GM12878 (cell line): ENCODE measurements around the gene CHCHD1. TPM values are rescaled to one million over a fixed set of nuclear protein-coding genes. Genes with fewer than 3 reads are reported as not detected.

Source experiments
- ATAC-seq: fragments of 200-7000 bp; cut with Tn5 transposase; 3 replicates; pipeline ENCODE4 v1.9.1; 2020; ENCODE audit warnings: mild to moderate bottlenecking, moderate library complexity
- BruUV-seq: library from RNA; stranded (reverse); fragments of 400-500 nt; replicated peaks from 2 replicates; lab custom pipeline; 2021; lab: Mats Ljungman, UMichigan
- CTCF ChIA-PET: fragments of 300-600 bp; sonication (Branson Sonifier 250); formaldehyde crosslinking; extraction: SDS; loops from one replicate; lab custom pipeline; 2021; ENCODE audit warnings: inconsistent platforms; lab: Yijun Ruan, JAX
- POLR2A ChIA-PET: fragments of 350-600 bp; formaldehyde crosslinking; extraction: SDS; loops from one replicate; lab custom pipeline; 2021; ENCODE audit warnings: inconsistent platforms; lab: Charles Lee
- RAD21 ChIA-PET: fragments of 300-600 bp; sonication (Branson Sonifier 250); formaldehyde crosslinking; loops from one replicate; lab custom pipeline; 2023; ENCODE audit warnings: antibody characterized with exemption; ENCODE audit not compliant: unreplicated experiment; lab: Charles Lee
- SMC1A ChIA-PET: fragments of 300-600 bp; sonication (Branson Sonifier 250); formaldehyde crosslinking; loops from one replicate; lab custom pipeline; 2023; ENCODE audit not compliant: unreplicated experiment, uncharacterized antibody; lab: Charles Lee
- DNase-seq: peaks from one replicate; pipeline ENCODE4 v3.0.0-alpha.2; 2011; ENCODE audit warnings: low read depth, low spot score
- FAIRE-seq: peaks from 3 replicates; lab custom pipeline; 2011; peaks lifted over from hg19 to GRCh38; lab: Jason Lieb, UNC
- H2AFZ ChIP-seq: 2 replicates; pipeline ENCODE4 v1.6.0; 2011; ENCODE audit warnings: low read depth, low read length, control low read depth; ENCODE audit not compliant: control insufficient read depth
- H3K27ac ChIP-seq: 2 replicates; pipeline ENCODE4 v1.5.1; 2011; ENCODE audit warnings: control low read depth; ENCODE audit not compliant: control insufficient read depth, insufficient read depth
- H3K27me3 ChIP-seq, 2 experiments: replicated peaks in 1 of 2; 2 replicates each; pipeline versions ENCODE4 v1.6.0 to v1.6.1; 2011; ENCODE audit warnings: low read length in 1 of 2; ENCODE audit not compliant: control insufficient read depth in 2 of 2, insufficient read depth in 2 of 2
- H3K36me3 ChIP-seq, 2 experiments: 2 replicates each; pipeline ENCODE4 v1.5.1; 2011; ENCODE audit warnings: low read length in 1 of 2; ENCODE audit not compliant: control insufficient read depth in 2 of 2, insufficient read depth in 2 of 2
- H3K4me1 ChIP-seq: 2 replicates; pipeline ENCODE4 v1.6.1; 2011; ENCODE audit warnings: mild to moderate bottlenecking, low read length, moderate library complexity, mixed read lengths; ENCODE audit not compliant: control insufficient read depth, insufficient read depth
- H3K4me2 ChIP-seq: 2 replicates; pipeline ENCODE4 v1.6.0; 2011; ENCODE audit warnings: control low read depth; ENCODE audit not compliant: control insufficient read depth, insufficient read depth
- H3K4me3 ChIP-seq: fragments of 200-600 bp; sonication (generic); 2 replicates; pipeline ENCODE4 v1.5.1; 2016
- H3K79me2 ChIP-seq: 2 replicates; pipeline ENCODE4 v1.6.0; 2011; ENCODE audit warnings: low read length; ENCODE audit not compliant: control insufficient read depth, insufficient read depth
- H3K9ac ChIP-seq: 2 replicates; pipeline ENCODE4 v1.8.0; 2011; ENCODE audit warnings: low read length, control low read depth, mixed read lengths; ENCODE audit not compliant: control insufficient read depth, insufficient read depth
- H3K9me3 ChIP-seq: replicated peaks from 3 replicates; pipeline ENCODE4 v1.5.1; 2011; ENCODE audit warnings: mild to moderate bottlenecking, low read length; ENCODE audit not compliant: control insufficient read depth, insufficient read depth
- H4K20me1 ChIP-seq: 2 replicates; pipeline ENCODE4 v1.6.0; 2011; ENCODE audit not compliant: control insufficient read depth, insufficient read depth
- HDAC6 ChIP-seq: fragments of 200-600 bp; sonication (generic); IDR thresholded peaks from one replicate; pipeline ENCODE4 v1.8.0; 2017; ENCODE audit warnings: antibody characterized with exemption; ENCODE audit not compliant: unreplicated experiment
- NFYA ChIP-seq: IDR thresholded peaks from 2 replicates; pipeline ENCODE4 v1.6.1; 2011; ENCODE audit warnings: low read depth, mild to moderate bottlenecking, low read length, improper control_type of control experiment, borderline replicate concordance
- POLR2AphosphoS2 ChIP-seq: IDR thresholded peaks from 2 replicates; pipeline ENCODE4 v1.6.1; 2011; ENCODE audit warnings: low read depth, mild to moderate bottlenecking, low read length, improper control_type of control experiment, moderate library complexity
- ZNF24 ChIP-seq: fragments of 450-650 bp; IDR thresholded peaks from 2 replicates; pipeline ENCODE4 v1.6.1; 2017; ENCODE audit warnings: antibody characterized with exemption, mild to moderate bottlenecking
- WGBS: methylation state at CpG from one replicate; pipeline ENCODE4 v1.1.6; 2016; ENCODE audit warnings: low lambda C conversion rate; ENCODE audit not compliant: insufficient replicate concordance, insufficient coverage; ENCODE audit errors: missing lambda C conversion rate; 5-methylcytosine and 5-hydroxymethylcytosine counted together
- in situ Hi-C: fragments of 300-500 bp; cut with MboI; formaldehyde crosslinking; loops from 9 replicates; pipeline ENCODE4 v1.14.3; 2018; ENCODE audit warnings: mixed read lengths
- intact Hi-C: fragments of 100-400 bp; cut with micrococcal nuclease; formaldehyde crosslinking; loops from one replicate; pipeline ENCODE4 v1.14.2; 2022; ENCODE audit not compliant: unreplicated experiment
- polyA plus RNA-seq, 11 experiments: library from polyadenylated mRNA; depleted of rRNA in 4 of 11; unstranded in 6 of 11; stranded (reverse) in 5 of 11; fragments of >200 nt; fragmentation: Nextera tagmentation in 4 of 11; fragmentation: Illumina TruSeq in 1 of 11; extraction: Ambion mirVana in 4 of 11; extraction: Trizol in 1 of 11; gene quantifications; 1 replicate in 1 of 11; 2 replicates in 10 of 11; pipeline versions ENCODE4 v1.2.1 to v1.2.3, GENCODE V29; 2011 to 2016; ENCODE audit warnings: inconsistent platforms in 2 of 11, missing spikeins in 2 of 11, low read depth in 1 of 11
- total RNA-seq, 4 experiments: library from RNA; depleted of rRNA in 3 of 4; stranded (reverse); fragments of >200 nt in 3 of 4; fragmentation: Illumina TruSeq in 1 of 4; extraction: Trizol in 1 of 4; gene quantifications; 2 replicates each; pipeline versions ENCODE4 v1.2.1 to v1.2.3, GENCODE V29; 2013 to 2021
- TF ChIP-seq, protein P1 (sequence below): fragments of 450-650 bp; IDR thresholded peaks from 2 replicates; pipeline ENCODE4 v1.6.1; 2017; ENCODE audit warnings: antibody characterized with exemption, mild to moderate bottlenecking, moderate library complexity

The CHCHD1 gene
- total and polyA plus RNA-seq, 10 of the 15 experiments (the other 5 are each of a cell fraction or from before 2014, with no cell fraction given) = 35.0 to 132 (median 70.0) TPM

- no peak overlapping the region for H3K27ac ChIP-seq
- no peak overlapping the region for H3K4me3 ChIP-seq
- RAD21 ChIA-PET = interaction anchor here (1.2 kb wide), 1 partner anchor 67 kb away, joined by 3 read pairs; no protein-coding TSS in a partner anchor
- POLR2A ChIA-PET = interaction anchor here (1.2 kb wide), 1 partner anchor 9 kb away, joined by 4 read pairs; no protein-coding TSS in a partner anchor
- CTCF ChIA-PET = no interaction called here
- DNase-seq (no peak), FAIRE-seq (no peak), ATAC-seq (no peak)
- no TSS peak for BruUV-seq
- no peak overlapping the region for H2AFZ ChIP-seq
- in situ Hi-C loops = no loop called here
- SMC1A ChIA-PET = interaction anchor here (1.0 to 1.3 kb wide), 2 partner anchors 9 to 36 kb away, joined by 4 read pairs; no protein-coding TSS in a partner anchor
- H3K4me1 ChIP-seq = peaks cover 6% of the 10 kb centered on the region
- no peaks in the 10 kb centered on the region for H3K9me3 ChIP-seq
- WGBS = 80% methylated on average over 7 of the region's 7 CpGs
- H4K20me1 ChIP-seq = no peaks in the 10 kb centered on the region
- H3K79me2 ChIP-seq = peaks cover 21% of the 10 kb centered on the region
- no peak overlapping the region for H3K9ac ChIP-seq
- intact Hi-C loops = loop anchor here (5.0 kb wide), 1 partner anchor 41 kb away; a partner anchor contains a TSS
- TF ChIP-seq ZNF24 (no peak), HDAC6 (no peak), NFYA (no peak), POLR2AphosphoS2 (no peak)
- TF ChIP-seq, protein P1, sequence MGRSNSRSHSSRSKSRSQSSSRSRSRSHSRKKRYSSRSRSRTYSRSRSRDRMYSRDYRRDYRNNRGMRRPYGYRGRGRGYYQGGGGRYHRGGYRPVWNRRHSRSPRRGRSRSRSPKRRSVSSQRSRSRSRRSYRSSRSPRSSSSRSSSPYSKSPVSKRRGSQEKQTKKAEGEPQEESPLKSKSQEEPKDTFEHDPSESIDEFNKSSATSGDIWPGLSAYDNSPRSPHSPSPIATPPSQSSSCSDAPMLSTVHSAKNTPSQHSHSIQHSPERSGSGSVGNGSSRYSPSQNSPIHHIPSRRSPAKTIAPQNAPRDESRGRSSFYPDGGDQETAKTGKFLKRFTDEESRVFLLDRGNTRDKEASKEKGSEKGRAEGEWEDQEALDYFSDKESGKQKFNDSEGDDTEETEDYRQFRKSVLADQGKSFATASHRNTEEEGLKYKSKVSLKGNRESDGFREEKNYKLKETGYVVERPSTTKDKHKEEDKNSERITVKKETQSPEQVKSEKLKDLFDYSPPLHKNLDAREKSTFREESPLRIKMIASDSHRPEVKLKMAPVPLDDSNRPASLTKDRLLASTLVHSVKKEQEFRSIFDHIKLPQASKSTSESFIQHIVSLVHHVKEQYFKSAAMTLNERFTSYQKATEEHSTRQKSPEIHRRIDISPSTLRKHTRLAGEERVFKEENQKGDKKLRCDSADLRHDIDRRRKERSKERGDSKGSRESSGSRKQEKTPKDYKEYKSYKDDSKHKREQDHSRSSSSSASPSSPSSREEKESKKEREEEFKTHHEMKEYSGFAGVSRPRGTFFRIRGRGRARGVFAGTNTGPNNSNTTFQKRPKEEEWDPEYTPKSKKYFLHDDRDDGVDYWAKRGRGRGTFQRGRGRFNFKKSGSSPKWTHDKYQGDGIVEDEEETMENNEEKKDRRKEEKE = no peak
- no peaks in the 10 kb centered on the region for H3K27me3 ChIP-seq
- peaks cover 4 to 6% of the 10 kb centered on the region in 2 experiments for H3K36me3 ChIP-seq
- no peak overlapping the region for H3K4me2 ChIP-seq
Measured at GRCh38 chr10:73813333-73813732, 31.5 kb downstream of the CHCHD1 start.
